HG03139 (cell line): ENCODE results near the gene NR2F1.

Experiments
- ATAC-seq: cut with Tn5 transposase; IDR thresholded peaks from one replicate; pipeline ENCODE4 v1.9.1; 2021; ENCODE audit not compliant: unreplicated experiment

NR2F1 gene

DNA sequence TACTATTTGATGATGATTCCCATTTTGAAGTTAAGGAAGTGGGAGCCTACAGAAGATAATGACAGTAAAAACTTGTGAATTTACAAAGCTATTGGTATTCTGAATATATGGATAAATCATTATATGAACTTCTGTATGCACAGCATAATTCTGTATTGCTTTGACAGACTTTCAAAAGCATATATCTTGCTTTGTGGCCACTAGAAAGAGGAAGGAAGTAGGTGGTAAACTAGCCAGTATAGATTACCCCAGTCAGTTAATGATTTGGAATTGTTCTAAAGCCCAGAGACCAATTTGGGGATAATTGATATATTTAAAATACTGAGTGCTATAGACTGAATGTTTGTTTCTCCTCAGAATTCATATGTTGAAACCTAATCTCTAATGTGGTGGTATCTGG lies 53.0 kb downstream of the NR2F1 start:
- ATAC-seq: peak; percentile 86

DNA sequence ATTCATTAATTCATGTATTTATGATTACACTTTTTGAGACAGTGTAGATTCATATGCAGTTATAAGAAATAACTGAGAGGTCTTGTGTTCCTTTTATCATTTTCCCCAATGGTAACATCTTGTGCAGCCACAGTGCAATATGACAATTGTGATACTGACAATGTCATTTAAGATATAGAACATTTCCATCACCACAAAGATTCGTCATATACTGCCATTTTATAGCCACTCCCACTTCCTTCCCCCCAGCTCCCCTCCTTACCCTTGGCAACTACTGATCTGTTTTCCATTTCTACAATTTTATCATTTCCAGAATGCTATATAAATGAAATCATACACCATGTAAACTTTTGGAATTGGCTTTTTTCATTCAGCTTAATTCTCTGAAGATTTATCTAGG lies 53.8 kb downstream of the NR2F1 start:
- no peak for ATAC-seq

DNA sequence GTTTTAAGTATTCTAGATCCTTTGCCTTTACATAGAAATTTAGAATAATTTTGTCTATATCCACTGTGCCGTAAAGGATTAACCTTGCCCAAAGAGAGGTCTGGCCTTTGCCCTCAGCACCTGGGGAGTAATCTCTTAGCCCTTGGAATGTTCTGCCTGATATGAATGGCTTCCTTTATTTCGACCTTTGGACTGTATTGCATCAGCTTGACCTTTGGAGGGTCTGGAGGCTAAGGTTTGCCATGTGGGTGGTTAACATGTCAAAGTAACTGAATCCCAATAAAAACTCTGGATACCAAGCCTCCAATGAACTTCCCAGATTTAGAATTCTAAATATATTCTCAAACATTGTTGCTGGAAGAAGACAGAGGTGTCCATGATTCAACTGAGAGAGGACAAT lies 54.7 kb downstream of the NR2F1 start:
- no peak for ATAC-seq

DNA sequence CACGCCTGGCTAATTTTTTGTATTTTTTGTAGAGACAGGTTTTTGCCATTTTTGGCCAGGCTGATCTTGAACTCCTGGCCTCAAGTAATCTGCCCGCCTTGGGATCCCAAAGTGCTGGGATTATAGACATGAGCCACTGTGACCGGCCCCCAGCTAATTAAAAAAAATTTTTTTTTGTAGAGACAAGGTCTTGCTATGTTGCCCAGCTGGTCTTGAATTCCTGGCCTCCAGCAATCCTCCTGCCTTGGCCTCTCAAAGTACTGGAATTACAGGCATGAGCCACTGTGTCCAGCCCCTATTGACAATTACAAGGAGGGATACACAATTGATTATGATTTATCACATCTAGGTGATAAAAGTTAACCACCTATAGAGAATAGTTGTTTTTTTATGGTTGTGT lies 59.5 kb downstream of the NR2F1 start:
- no peak for ATAC-seq
